GM21515 (cell line): ENCODE measurements around the gene KLK15.
A peak's percentile ranks its signal among the peaks of the same experiment; 100 is the strongest.

Source experiments
- ATAC-seq: cut with Tn5 transposase; IDR thresholded peaks from one replicate; pipeline ENCODE4 v1.9.1; 2021; ENCODE audit not compliant: unreplicated experiment

The KLK15 gene

DNA sequence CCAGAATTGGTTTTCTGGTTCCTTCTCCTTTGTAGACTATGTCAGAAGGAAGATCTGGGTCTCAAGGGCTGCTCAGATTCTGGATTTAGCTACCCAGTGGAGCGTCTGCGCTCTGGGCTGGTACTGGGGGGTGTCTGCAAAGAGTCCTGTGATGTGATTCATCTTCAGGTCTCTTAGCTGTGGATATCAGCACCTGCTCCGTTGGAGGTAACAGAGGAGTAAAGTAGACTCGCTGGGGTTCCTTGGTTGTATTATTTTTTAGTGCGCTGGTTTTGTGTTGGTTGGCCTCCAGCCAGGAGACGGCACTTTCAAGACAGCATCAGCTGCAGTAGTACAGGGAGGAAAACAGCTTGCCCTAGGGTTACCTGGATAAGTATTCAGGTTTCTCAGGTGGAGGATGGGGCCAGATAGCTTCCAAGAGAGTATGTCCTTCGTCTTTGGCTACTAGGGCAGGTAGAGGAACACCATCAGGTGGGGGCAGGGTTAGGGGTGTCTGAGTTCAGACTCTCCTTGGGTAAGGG lies 10.4 kb upstream of the KLK15 start:
- no peak for ATAC-seq

DNA sequence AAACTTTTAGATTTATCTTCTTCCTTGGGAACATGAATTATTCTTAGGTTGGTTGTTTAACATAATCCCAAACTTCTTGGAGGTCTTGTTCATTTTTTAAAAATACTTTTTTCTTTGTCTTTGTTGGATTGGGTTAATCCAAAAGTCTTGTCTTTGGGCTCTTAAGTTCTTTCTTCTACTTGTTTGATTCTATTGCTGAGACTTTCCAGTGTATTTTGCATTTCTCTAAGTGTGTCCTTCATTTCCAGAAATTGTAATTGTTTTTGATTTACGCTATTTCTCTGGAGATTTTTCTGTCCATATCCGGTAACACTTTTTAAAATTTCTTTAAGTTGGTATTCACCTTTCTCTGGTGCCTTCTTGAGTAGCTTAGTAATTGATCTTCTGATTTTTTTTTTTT lies 9.8 kb upstream of the KLK15 start:
- no peak for ATAC-seq

- no peak for ATAC-seq
These were observed 8.8 kb upstream of the KLK15 start for GRCh38 chr19:50842130-50842529.

DNA sequence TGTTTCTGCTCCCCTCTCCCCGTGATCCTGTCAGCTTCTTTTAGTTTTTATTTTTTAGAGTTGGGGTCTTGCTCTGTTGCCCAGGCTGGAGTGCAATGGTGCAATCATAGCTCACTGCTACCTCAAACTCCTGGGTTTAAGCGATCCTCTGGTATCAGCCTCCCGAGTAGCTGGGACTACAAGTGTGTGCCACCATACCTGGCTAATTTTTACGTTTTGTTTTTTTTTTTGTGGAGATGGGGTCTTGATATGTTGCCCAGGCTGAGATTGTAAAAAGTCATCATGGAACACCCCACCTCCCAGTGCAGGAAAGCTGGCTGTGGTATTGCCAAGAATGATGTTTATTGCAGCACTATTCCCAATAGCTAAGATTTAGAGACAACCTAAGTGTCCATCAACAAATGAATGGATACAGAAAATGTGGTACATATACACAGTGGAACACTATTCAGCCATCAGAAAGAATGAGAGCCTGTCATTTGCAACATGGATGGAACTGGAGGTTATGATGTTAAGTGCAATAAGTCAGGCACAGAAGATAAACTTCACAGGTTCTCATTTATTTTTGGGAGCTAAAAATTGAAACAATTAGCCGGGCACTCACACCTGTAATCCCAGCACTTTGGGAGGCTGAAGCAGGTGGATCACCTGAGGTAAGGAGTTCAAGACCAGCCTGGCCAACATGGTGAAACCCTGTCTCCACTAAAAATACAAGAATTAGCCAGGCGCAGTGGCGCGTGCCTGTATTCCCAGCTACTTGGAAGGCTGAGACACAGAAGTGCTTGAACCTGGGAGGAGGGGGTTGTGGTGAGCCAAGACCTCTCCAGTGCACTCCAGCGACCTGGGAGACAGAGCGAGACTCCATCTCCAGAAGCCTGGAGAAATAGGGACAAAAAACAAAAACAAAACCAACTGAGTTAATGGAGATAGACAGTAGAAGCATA lies 6.6 kb upstream of the KLK15 start:
- no peak for ATAC-seq

- no peak for ATAC-seq
These were observed 4.9 kb upstream of the KLK15 start for GRCh38 chr19:50838239-50838638.

GRCh38 chr19:50837300-50837699 lies 3.9 kb upstream of the KLK15 start:
- no peak for ATAC-seq

DNA sequence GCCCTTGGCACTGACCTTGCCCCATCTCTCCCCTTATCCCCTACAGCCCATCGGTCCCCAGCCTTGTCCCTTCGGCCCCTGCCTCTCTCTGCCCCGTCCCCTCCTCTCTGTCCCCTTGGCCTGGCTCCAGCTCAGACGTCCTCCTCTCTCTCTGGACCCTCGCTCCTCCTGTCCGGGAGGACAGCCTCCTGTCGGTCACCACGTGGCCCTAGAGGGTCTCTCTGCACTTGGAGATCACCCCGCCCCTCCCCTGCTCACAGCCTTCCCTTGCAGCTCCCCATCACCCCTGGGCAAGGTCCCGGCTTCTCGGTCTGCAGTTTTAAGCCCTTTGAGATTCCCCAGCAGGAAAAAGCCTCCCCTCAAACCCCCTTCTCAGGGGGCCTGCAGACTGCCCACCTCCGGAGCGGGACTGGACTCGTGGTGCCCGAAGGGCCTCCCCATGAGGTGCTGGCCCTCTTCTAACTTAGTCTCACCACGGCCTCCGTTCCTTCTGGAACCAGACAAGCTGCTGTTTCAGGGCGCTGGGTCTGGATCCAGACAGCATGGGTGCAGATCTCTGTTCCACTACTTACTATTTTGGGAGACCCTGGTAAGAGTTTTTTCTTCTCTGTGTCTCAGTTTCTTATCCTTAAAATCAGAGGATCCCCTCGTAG lies 3.3 kb upstream of the KLK15 start:
- no peak for ATAC-seq

DNA sequence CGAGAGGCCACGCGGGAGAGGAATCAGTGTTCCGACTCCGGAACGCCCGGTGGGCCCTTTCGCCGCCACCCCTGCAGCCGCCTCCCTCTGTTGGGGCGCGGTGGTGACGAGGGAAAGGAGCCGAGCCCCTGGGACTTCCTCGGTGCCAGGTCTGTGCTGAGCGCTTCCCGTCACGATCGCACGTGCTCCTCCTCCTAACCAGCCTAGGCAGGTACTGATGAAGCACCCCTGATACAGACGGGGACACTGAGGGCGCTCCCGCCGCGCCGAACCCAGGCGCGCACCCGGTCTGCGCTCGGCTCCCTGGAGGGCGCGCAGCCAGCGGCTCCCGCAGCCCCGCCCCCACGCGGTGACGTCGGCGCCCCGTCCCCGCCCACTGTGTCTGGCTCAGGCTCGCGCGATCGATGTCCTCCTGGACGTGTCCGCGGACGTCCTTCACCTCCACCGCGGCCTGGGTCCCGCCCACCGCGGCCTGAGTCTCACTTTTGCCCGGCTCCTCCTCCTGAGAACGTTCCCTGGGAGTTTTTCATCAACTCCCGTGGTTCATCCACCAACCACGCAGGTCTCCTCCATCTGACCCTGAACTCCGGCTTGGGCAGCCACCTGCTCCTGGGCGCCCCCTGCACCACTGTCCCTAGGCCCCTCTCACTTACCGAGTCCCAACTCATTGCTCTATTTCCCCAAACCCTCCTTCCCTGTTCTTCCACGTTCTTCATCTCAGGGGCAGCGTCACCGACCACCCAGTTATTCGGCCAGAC lies 2.6 kb upstream of the KLK15 start:
- ATAC-seq = peak; percentile 77

- ATAC-seq = no peak
These were observed 1.9 kb upstream of the KLK15 start for GRCh38 chr19:50835103-50835784.

DNA sequence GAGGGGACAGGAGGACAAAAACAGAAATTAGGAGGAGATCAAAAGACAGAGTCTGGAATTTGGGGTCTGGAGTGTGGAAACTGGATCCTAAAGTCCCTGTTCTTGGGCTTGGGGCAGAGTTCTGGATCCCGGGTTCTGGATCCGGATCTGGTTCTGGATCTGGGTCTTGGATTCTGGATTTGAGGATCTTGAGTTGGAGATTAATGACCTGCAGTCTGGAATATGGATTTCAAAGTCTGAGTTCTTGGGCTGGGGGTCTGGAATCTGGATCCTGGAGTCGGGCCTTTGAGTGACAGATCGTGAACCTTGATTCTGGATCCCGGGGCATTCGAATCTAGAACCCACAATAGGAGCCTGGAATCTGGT lies 411 bp upstream of the KLK15 start:
- no peak for ATAC-seq

- ATAC-seq = no peak
These were observed 708 bp downstream of the KLK15 start for GRCh38 chr19:50832666-50833065.

- ATAC-seq = no peak
These were observed 2.4 kb downstream of the KLK15 start for GRCh38 chr19:50831026-50831396.

DNA sequence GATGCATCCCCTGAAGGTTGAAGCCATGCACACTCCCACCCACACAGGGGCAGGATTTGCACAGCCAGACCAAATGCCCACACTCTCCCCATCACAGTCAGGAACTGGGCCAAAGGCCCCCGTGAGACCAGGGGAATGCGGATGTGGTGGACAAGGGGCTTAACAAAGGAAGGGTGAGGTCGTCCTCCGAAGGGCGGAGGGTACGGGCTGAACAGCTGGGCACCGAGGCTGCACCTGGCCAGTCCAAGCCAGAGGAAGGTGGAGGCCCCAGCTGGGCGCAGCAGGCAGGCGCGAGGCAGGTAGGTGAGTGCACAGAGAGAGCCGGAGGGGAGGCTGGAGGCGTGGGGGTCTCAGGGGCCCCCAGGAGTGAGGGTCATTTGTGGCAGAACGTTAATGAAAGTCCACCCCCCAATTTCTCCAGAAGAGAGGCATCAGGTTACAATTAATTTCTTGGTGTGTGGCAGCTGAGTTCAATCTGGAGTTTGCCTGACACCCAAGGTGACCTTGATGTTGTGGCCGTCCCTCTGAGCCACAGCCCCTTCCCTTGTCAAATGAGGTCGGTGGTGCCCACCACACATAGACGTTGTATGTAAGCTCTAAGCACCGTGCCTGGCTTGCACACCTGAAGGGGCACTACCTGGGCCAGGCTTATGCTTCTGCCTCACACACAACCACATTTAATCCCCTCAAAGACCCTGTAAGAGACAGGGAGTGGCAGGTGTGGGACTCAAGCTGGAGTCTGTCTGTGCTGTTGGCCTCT lies 2.9 kb downstream of the KLK15 start:
- no peak for ATAC-seq

- ATAC-seq = no peak
These were observed 3.6 kb downstream of the KLK15 start for GRCh38 chr19:50829801-50830200.

DNA sequence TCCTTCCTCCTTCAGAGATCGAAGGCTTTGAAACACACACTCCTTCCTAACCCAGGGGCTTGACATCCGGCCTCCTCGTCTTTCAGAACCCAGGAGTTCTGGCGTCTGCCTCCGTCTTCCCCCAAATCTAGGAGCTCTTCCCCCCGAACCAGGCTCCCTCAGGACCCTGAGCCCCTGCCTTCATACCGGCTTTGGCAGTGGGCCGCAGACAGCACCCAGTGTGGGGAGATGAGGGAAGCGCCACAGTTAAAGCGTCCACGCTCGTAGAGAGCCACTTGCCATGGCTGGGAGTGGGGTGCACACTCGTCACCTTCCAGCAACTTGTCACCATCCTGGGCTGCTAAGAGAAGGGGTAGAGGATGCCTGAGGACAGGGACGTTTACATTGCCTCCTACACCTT lies 5.9 kb downstream of the KLK15 start:
- ATAC-seq = no peak

DNA sequence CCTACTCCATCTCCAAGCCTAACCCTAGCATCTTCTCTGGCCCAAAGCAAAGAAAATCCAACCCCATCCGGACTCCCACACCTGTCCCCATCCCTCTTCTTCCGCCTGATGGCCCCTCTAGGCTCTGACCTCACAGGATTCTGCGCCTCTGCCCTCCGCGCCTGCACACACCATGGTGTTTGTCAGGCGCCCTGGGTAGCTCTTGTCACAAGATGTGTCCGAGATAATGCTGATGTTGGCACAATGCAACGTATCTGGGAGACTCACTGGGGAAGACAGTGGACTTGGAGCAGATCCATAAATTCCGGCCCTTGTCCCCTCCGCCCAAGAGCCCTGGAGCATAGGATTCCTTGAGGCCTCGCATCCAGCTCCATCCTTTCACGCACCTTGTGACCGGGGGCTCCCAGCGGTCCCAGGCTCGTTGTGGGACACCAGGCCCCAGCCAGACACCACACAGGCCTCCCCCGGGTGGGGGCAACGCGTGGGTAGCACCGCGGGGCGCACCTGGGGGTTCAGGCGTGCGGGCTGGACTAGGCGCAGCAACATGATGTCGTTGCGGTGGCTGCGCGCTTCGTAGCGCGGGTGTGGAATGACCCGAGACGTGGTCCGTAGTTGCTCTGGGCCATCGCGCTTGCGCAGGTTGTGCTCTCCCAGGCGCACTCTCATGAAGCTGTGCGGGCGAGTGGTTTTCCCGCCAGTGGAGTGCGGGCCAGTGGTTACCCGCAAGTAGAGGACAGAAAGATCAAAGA lies 6.7 kb downstream of the KLK15 start:
- no peak for ATAC-seq

GRCh38 chr19:50823389-50824042 lies 9.9 kb downstream of the KLK15 start, which contains the start of gene KLK1:
Gene KLK1, minus strand, starts transcription at chr19:50823787. Its CDS starts 39 bp downstream, at chr19:50823748.
- no peak for ATAC-seq

- no peak for ATAC-seq
These were observed 10.6 kb downstream of the KLK15 start for GRCh38 chr19:50822661-50823208.

DNA sequence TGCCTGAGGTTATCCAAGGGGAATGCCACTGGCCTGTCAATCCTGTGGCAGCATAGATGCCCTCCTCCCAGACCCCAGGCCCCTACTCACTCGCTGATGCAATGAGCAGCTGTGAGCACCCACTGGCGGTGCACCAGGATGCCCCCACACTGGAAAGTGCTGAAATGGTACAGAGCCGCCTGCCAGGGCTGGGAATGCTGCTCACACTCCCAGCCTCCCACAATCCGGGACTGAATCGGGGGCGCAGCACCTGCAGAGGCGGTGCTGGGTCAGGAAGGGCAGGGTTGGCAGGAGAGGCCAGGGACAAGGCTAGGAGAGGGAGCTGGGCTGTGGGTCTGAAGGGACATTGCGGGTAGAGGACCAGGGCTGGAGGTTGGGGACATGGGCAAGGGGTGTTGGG lies 11.8 kb downstream of the KLK15 start:
- no peak for ATAC-seq
